HUES6 (cell line): ENCODE data around the gene TXNDC16.

ENCODE experiments used
- H3K27ac ChIP-seq: 2 replicates; pipeline ENCODE4 v1.7.0; 2013; ENCODE audit warnings: low read depth, mild to moderate bottlenecking, low read length, inconsistent platforms
- H3K27me3 ChIP-seq: 2 replicates; pipeline ENCODE4 v1.6.1; 2013; ENCODE audit warnings: low read length; ENCODE audit not compliant: control insufficient read depth, insufficient read depth
- H3K36me3 ChIP-seq: 2 replicates; pipeline ENCODE4 v1.6.1; 2013; ENCODE audit warnings: low read length; ENCODE audit not compliant: control insufficient read depth, insufficient read depth
- H3K4me1 ChIP-seq: 2 replicates; pipeline ENCODE4 v1.6.1; 2013; ENCODE audit warnings: low read length; ENCODE audit not compliant: control insufficient read depth, insufficient read depth
- H3K4me3 ChIP-seq: 2 replicates; pipeline ENCODE4 v1.5.1; 2013; ENCODE audit warnings: low read depth, low read length
- H3K9ac ChIP-seq: one replicate; pipeline ENCODE4 v1.6.1; 2013; ENCODE audit warnings: mild to moderate bottlenecking, low read length
- H3K9me3 ChIP-seq: 2 replicates; pipeline ENCODE4 v1.6.1; 2013; ENCODE audit warnings: low read depth, low read length; ENCODE audit not compliant: control insufficient read depth, insufficient read depth

Gene TXNDC16

DNA sequence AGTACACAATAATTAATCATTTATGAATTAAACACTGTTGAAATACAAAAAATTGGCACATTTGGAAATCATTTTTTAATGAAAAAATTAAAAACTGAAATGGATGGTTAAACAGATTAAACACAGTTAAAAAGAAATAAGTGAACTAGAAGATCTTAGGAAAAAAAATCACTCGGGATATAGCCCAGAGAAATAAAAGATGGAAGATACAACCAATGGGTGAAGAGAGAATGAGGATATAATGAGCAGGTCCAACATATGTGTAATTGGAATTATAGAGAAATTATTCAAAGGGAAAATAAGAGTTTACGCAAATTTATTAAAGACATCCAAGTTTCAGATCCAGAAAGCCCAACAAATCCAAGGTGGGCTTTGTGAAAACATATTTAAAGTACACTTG is 6.4 kb upstream of the TXNDC16 start:
- peaks cover 5% of the 10 kb centered on the region for H3K4me1 ChIP-seq
- H3K27ac ChIP-seq, result no peak overlapping the region
- H3K9me3 ChIP-seq, result no peaks in the 10 kb centered on the region
- H3K4me3 ChIP-seq, result no peak overlapping the region
- no peaks in the 10 kb centered on the region for H3K36me3 ChIP-seq
- H3K27me3 ChIP-seq, result peaks cover 8% of the 10 kb centered on the region; the same call in 1 of the 2 replicates
- H3K9ac ChIP-seq, result no peak overlapping the region

DNA sequence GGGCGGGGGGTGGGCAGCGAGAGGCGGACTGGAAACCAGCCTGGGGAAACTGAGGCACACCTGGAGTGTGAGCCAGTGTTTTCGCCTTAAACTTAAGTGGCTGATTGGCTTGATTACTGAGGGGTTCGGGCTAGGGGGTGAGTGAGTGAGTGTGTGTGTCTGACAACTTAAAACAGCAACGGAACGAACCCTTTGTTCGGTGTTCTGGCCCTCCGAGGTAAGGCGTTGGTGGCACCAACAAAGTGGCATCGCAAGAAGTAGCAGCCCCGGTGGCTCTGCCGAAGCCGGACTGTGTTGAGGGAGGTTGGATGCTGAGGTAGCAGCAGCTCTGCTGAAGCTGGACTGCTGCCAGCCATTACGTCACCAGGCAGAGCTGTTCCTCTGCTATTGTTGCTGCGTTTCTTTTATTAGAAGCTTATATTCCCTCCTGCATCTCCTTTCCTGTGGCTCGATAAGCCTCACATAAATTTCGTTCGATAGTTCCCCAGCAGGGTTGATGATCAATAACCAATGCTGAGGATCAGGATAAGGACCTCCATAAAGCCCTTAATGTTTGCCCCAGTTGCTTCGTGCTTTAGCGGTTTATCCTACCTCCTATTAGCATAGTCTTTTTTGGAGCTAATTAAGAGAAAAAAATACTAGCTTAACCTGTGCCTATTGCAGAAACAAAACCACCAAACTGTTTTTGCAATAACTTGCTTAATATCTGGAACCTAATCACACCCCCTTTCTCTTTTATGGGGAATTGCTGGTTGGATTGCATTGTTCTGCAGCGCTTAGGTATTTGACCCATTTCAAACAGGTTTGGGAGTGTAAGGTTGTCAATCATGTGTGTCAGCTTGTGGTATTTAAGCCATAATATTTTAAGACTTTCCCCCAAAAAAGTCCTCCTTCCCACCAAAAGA is 1.6 kb upstream of the TXNDC16 start:
- Histone ChIP-seq H3K4me1 (peaks cover 11% of the 10 kb centered on the region), H3K9me3 (no peaks in the 10 kb centered on the region), H3K27me3 (peaks cover 8% of the 10 kb centered on the region; the same call in 1 of the 2 replicates), H3K27ac (no peak overlapping the region; the same call in 1 of the 2 replicates), H3K4me3 (peak overlapping the region; percentile 73), H3K36me3 (no peaks in the 10 kb centered on the region), H3K9ac (peak overlapping the region; percentile 72)

DNA sequence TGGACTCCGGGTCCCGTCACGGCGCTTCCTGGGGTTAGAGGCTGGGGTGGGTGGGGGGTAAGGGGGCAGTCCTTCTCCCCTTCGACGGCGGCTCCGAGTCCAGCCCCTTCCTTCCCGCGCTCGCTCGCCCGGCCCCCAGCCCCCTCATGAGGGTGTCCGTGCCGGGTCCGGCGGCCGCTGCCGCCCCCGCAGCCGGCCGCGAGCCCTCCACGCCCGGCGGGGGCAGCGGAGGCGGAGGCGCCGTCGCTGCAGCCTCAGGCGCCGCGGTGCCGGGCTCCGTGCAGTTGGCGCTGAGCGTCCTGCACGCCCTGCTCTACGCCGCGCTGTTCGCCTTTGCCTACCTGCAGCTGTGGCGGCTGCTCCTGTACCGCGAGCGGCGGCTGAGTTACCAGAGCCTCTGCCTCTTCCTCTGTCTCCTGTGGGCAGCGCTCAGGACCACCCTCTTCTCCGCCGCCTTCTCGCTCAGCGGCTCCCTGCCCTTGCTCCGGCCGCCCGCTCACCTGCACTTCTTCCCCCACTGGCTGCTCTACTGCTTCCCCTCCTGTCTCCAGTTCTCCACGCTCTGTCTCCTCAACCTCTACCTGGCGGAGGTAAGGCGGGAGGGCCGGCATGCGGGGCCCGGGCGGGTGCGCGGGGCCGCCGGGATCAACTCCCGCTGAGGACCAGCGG is 831 bp upstream of the TXNDC16 start:
- H3K27me3 ChIP-seq, result peaks cover 8% of the 10 kb centered on the region; the same call in 1 of the 2 replicates
- no peaks in the 10 kb centered on the region for H3K9me3 ChIP-seq
- peak overlapping the region; percentile 73 for H3K4me3 ChIP-seq
- H3K36me3 ChIP-seq, result no peaks in the 10 kb centered on the region
- peak overlapping the region; percentile 72 for H3K9ac ChIP-seq
- H3K27ac ChIP-seq, result no peak overlapping the region; the same call in 1 of the 2 replicates
- peaks cover 11% of the 10 kb centered on the region for H3K4me1 ChIP-seq

DNA sequence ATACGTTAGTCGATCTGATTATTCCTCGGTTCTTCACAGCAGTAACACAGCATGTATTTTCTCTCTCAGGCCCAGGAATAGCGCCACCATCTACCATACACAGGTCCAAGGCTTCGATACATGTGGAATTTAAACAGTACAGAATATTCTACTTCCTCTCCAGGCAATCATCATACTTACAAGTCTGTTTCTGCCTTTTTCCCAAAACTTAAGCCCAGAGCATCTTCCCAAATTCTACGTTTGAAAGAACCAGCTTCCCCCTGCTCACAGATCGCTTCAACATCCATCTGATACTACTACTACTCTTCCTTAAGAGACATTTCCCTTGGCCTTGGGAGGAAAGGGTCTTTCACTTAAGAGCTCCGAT is 626 bp downstream of the TXNDC16 start:
- peak overlapping the region; percentile 73 for H3K9ac ChIP-seq
- no peak overlapping the region; the same call in 1 of the 2 replicates for H3K27ac ChIP-seq
- no peaks in the 10 kb centered on the region for H3K9me3 ChIP-seq
- H3K4me1 ChIP-seq, result peaks cover 11% of the 10 kb centered on the region
- H3K36me3 ChIP-seq, result no peaks in the 10 kb centered on the region
- H3K4me3 ChIP-seq, result peak overlapping the region; percentile 95
- peaks cover 8% of the 10 kb centered on the region; the same call in 1 of the 2 replicates for H3K27me3 ChIP-seq

DNA sequence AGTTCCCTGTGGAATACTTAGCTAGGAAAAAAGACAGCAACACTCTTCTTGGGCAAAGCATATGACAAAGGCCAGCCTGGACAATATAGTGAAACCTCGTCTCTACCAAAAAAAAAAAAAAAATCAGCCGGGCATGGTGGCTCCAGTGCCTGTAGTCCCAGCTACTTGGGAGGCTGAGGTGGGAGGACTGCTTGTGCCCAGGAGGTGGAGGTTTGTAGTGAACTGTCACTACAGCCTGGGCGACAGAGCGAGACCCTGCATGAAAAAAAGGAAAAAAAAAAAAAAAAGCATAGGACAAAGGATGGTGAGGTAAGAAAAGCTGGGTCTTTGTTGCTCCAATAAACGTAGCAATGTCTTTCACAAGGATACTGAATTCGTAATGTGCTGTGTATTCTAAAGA is 1.1 kb downstream of the TXNDC16 start:
- H3K4me3 ChIP-seq, result peak overlapping the region; percentile 95

DNA sequence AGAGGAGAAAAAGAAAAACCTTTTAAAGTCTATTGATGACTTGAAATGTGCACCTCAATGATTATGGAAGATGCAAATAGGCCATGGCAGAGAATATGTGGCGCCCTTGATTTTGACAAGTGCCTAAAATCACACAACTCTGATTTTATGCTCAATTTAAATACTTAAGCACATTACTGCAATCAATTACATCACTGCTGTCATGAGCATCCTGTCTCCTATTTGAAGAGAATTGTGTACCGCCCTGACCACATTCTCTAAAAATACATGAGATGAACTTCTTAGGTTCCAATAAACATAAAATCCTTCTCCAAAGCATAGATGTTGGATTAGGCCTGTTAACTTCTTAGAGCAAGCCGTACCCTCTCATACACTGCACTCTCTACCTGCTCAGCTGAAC is 1.6 kb downstream of the TXNDC16 start:
- H3K27me3 ChIP-seq, result peaks cover 8% of the 10 kb centered on the region; the same call in 1 of the 2 replicates
- H3K4me1 ChIP-seq, result peaks cover 11% of the 10 kb centered on the region
- peak overlapping the region; percentile 95 for H3K4me3 ChIP-seq
- no peaks in the 10 kb centered on the region for H3K9me3 ChIP-seq
- H3K27ac ChIP-seq, result no peak overlapping the region
- no peaks in the 10 kb centered on the region for H3K36me3 ChIP-seq
- H3K9ac ChIP-seq, result no peak overlapping the region

More for the DNA sequence above, 1.1 kb downstream of the TXNDC16 start:
- Histone ChIP-seq H3K27ac (no peak overlapping the region), H3K4me1 (peaks cover 11% of the 10 kb centered on the region), H3K9ac (no peak overlapping the region), H3K9me3 (no peaks in the 10 kb centered on the region), H3K36me3 (no peaks in the 10 kb centered on the region), H3K27me3 (peaks cover 8% of the 10 kb centered on the region; the same call in 1 of the 2 replicates)

DNA sequence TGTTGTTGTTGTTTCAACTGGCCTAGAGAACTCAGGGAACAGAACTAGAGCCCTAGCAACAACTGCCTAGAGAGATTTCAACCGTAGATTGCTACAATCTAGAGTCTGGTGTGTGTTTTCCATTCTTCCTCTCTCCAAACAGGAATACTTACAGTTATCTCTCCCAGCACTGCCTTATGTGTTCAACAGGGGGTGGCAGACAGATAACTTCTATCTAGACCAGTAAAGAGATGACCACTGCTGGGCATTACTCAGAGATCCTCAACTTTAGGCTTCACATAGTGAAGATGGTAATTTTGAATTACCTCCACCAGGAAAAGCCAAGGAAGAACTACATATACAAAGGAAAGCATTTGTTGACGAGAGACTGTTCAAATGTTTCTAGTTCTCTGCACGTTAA is 4.8 kb downstream of the TXNDC16 start:
- Histone ChIP-seq H3K9me3 (no peaks in the 10 kb centered on the region), H3K27me3 (no peaks in the 10 kb centered on the region), H3K36me3 (no peaks in the 10 kb centered on the region), H3K4me1 (peaks cover 6% of the 10 kb centered on the region; the same call in 1 of the 2 replicates), H3K4me3 (no peak overlapping the region), H3K9ac (no peak overlapping the region), H3K27ac (no peak overlapping the region)

DNA sequence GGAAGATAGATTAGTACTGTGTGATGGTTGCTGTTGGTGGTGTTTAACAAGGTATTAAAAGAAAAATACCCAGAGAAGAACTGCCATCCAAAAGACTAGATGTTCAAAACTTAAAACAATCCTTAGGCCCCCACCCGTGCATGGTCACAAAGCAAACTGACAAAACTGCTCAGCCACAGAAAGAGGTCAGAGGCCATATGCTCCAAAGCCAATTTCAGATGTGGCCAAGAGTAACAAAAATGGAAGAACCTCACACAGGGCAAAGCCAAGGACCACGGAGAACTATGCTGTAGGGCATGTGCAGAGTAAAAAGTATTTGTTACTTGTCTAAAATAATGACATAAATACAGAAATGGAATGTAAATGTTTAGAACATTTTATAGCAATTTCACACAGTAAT is 5.3 kb downstream of the TXNDC16 start:
- Histone ChIP-seq H3K9ac (no peak overlapping the region), H3K27me3 (no peaks in the 10 kb centered on the region), H3K36me3 (no peaks in the 10 kb centered on the region), H3K9me3 (no peaks in the 10 kb centered on the region), H3K27ac (no peak overlapping the region), H3K4me1 (peaks cover 6% of the 10 kb centered on the region; the same call in 1 of the 2 replicates), H3K4me3 (no peak overlapping the region)

DNA sequence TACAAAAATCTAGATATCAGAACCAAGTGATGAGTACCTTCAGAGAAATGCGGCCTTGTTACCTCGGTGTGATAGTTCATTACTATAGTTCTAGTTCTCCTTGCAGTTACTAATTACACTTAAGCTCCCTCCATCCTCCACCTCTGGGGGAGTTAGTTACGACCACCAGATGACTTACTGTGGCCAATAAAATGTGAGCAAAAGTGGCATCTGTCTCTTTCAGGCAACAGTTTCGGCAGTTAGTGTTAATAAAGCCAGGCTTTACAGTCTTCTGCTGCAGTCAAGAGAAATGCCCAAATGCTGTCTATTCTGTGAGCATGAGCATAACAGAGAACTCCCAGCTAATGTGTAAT is 6.0 kb downstream of the TXNDC16 start:
- Histone ChIP-seq H3K4me1 (peaks cover 6% of the 10 kb centered on the region; the same call in 1 of the 2 replicates), H3K4me3 (no peak overlapping the region), H3K9me3 (no peaks in the 10 kb centered on the region), H3K36me3 (no peaks in the 10 kb centered on the region), H3K27ac (no peak overlapping the region), H3K27me3 (no peaks in the 10 kb centered on the region), H3K9ac (no peak overlapping the region)

DNA sequence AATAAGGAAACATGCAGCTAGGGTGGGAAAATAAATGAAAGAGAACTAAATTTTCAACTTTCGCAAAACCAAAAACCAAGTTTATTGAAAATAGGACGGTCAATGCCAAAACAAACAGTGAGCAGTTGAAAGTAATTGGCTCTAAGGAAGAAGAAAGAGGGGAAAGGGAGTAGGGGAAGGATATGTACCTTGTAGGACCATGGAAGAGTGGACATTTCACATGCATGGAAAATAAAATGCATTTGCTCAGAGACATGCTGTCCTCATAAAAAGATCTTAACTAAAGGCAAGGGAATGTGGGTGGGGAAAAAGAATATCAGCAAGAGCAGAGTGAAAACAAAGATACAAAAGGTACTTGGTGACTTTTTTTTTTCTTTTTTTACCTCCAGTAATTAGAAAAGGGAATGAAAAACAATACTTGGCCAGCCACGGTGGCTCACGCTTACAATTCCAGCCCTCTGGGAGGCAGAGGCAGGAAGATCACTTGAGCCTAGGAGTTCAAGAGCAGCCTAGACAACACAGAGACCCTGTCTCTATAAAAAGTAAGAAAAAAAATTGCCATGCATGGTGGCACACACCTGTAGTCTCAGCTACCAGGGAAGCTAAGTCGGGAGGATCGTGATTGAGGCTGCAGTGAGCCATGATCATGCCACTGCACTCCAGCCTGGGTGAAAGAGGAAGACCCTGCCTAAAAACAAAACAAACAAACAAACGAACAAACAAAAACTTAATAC is 6.6 kb downstream of the TXNDC16 start:
- peaks cover 3% of the 10 kb centered on the region; the same call in 1 of the 2 replicates for H3K4me1 ChIP-seq
- H3K4me3 ChIP-seq, result no peak overlapping the region
- no peak overlapping the region for H3K9ac ChIP-seq
- no peaks in the 10 kb centered on the region for H3K9me3 ChIP-seq
- no peak overlapping the region for H3K27ac ChIP-seq
- H3K36me3 ChIP-seq, result no peaks in the 10 kb centered on the region
- no peaks in the 10 kb centered on the region for H3K27me3 ChIP-seq
